ENCODE data around the gene ALCAM.

Gene ALCAM

GRCh38 chr3:105356396-105356795 is 10.3 kb upstream of the ALCAM start:
- no peak for DNase-seq (ENCODE audit: low read depth)

- DNase-seq (ENCODE audit: low read depth) = no peak
Measured at GRCh38 chr3:105356988-105357387, 9.7 kb upstream of the ALCAM start.

- no peak for DNase-seq (ENCODE audit: low read depth)
Measured at GRCh38 chr3:105359098-105359762, 7.5 kb upstream of the ALCAM start.

- DNase-seq (ENCODE audit: low read depth) = no peak
Measured at GRCh38 chr3:105360003-105360402, 6.7 kb upstream of the ALCAM start.

GRCh38 chr3:105362021-105362665 is 4.6 kb upstream of the ALCAM start:
- no peak for DNase-seq (ENCODE audit: low read depth)

GRCh38 chr3:105364128-105364527 is 2.6 kb upstream of the ALCAM start:
- DNase-seq (ENCODE audit: low read depth) = no peak

- no peak for DNase-seq (ENCODE audit: low read depth)
Measured at GRCh38 chr3:105365081-105365390, 1.7 kb upstream of the ALCAM start.

GRCh38 chr3:105365391-105366325 is 1.1 kb upstream of the ALCAM start:
- DNase-seq (ENCODE audit: low read depth) = no peak

GRCh38 chr3:105367063-105367405 is 325 bp downstream of the ALCAM start:
- DNase-seq (ENCODE audit: low read depth) = peak; percentile 2

- peak; percentile 31 for DNase-seq (ENCODE audit: low read depth)
Measured at GRCh38 chr3:105367406-105368213, 901 bp downstream of the ALCAM start.

GRCh38 chr3:105368566-105369499 is 2.1 kb downstream of the ALCAM start:
- peak; percentile 18 for DNase-seq (ENCODE audit: low read depth)

GRCh38 chr3:105369500-105370371 is 3.0 kb downstream of the ALCAM start:
- peak; percentile 4 for DNase-seq (ENCODE audit: low read depth)

GRCh38 chr3:105373383-105373782 is 6.7 kb downstream of the ALCAM start:
- no peak for DNase-seq (ENCODE audit: low read depth)

GRCh38 chr3:105375750-105376511 is 9.2 kb downstream of the ALCAM start:
- no peak for DNase-seq (ENCODE audit: low read depth)

GRCh38 chr3:105377716-105378115 is 11.0 kb downstream of the ALCAM start:
- DNase-seq (ENCODE audit: low read depth) = no peak

- DNase-seq (ENCODE audit: low read depth) = no peak
Measured at GRCh38 chr3:105385179-105385578, 18.5 kb downstream of the ALCAM start.

GRCh38 chr3:105385819-105386508 is 19.3 kb downstream of the ALCAM start:
- DNase-seq (ENCODE audit: low read depth) = no peak

GRCh38 chr3:105387122-105387751 is 20.5 kb downstream of the ALCAM start:
- DNase-seq (ENCODE audit: low read depth) = no peak
